Cardiac septum (tissue), 1 donor: ENCODE results near the gene SPACA7. TPM values are rescaled to one million over a fixed set of nuclear protein-coding genes. Genes with fewer than 3 reads are reported as not detected.

ENCODE experiments used
- DNase-seq: peaks from one replicate; pipeline ENCODE4 v3.0.0-alpha.2; 2020; ENCODE audit warnings: low spot score
- intact Hi-C: fragments of 100-400 bp; cut with DNase I; formaldehyde crosslinking; loops from one replicate; pipeline ENCODE4 v1.14.0; 2022
- total RNA-seq: library from RNA; stranded (reverse); fragmentation: NEBNext Ultra II Directional; extraction: Animal tissue kit (Norgen Biotek cat#: 25700); gene quantifications from one replicate; pipeline ENCODE4 v1.2.1, GENCODE V29; 2021
- donor health status: DM: no; HTN: no; CAD: no.

Gene SPACA7
- total RNA-seq, 1 donor from 2014 or later, result not detected

- intact Hi-C loops, result loop anchor here (2.0 to 10.0 kb wide), 2 partner anchors 160 to 972 kb away; no protein-coding TSS in a partner anchor
- DNase-seq, result peak; percentile 67
Observed at GRCh38 chr13:112444416-112445399, 68.6 kb downstream of the SPACA7 start.

- intact Hi-C loops, result loop anchor here (2.0 to 10.0 kb wide), 2 partner anchors 159 to 973 kb away; no protein-coding TSS in a partner anchor
- peak; percentile 47 for DNase-seq
Observed at GRCh38 chr13:112445411-112446271, 69.5 kb downstream of the SPACA7 start.

GRCh38 chr13:112446347-112446861 lies 70.2 kb downstream of the SPACA7 start:
- DNase-seq, result peak; percentile 56
- intact Hi-C loops, result loop anchor here (10.0 kb wide), 1 partner anchor 158 kb away; no protein-coding TSS in a partner anchor

DNA sequence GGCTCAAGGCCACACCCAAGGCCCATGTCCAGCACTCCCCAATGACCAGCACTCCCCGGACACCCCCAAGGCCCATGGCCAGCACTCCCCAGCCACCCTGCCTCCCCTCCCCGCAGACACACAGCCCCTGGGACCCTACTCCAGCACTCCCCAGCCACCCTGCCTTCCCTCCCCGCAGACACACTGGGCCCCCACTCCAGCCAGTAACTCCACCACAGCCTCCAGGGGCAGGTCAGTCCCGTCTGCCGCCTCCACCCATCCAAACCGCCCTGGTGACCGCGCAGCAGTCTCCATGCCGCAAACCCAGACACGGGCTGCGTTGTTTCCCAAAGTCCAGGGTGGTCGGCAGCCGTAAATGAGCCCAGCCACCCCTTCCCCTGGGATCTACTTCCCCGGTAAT lies 70.7 kb downstream of the SPACA7 start:
- intact Hi-C loops, result loop anchor here (10.0 kb wide), 1 partner anchor 158 kb away; no protein-coding TSS in a partner anchor
- DNase-seq, result peak; percentile 66

DNA sequence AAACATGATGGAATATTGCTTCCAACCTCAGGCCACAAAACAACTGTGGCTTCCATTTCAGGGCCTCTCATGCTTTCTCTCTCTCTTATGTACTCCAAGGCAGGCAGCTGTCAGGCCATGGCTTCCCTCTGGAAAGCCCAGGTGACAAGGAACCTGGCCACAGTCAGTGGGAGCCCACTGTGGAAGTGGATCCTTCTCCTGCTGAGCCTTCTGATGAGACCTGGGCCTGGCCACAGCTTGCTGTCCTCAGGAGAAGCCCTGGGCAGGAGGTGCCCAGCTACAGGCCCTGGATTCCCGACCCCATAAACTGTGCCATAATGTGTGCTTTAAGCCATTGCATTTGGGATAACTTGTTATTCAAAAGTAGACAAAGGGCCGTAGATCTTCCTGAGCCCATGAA lies 71.2 kb downstream of the SPACA7 start:
- intact Hi-C loops, result loop anchor here (10.0 kb wide), 1 partner anchor 157 kb away; no protein-coding TSS in a partner anchor
- peak; percentile 65 for DNase-seq

- DNase-seq, result peak; percentile 60
- intact Hi-C loops, result loop anchor here (10.0 kb wide), 1 partner anchor 157 kb away; no protein-coding TSS in a partner anchor
Observed at GRCh38 chr13:112447761-112448603, 71.8 kb downstream of the SPACA7 start.

DNA sequence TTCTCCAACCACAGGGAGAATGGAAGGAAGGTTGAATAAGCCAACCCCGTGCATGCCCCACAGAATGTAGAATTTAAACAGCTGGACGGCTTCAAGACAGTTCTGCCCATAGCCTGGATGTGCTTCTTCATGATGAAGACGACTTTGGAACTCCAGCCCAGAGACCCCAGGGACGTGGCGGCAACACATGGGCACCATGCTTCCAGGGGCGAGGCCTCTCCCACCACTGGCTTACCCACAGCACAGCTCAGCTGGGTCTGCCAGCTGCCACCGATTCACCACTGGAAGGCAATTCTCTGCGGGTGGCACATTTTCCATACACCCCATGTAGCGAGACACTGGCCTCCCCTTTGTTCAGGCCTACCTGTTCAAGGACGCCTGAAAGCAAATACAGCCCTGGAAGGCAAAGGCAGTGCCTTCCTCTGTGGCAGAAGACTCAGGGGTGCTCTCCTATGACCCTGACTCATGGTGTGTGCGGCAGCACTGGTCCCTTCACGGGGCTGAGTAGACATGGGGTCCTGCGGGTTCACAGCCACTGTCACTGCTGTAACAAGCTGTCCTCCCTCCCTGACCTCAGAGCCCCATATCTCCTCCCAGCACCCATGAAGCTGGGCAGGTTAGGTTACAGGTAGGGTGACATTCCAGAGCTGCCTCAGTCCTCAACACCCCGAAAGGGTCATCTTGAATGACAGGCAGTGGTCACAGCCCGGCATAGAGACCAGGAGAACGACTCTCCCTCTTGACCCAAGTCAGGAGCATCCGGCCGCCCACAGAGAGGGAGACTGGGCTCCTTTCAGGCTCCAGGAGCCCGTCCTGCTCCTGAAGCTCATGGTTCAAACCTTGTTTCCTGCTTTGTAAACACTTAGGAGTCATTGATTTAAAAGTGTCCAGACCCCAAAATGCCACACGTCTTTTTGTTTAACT lies 72.7 kb downstream of the SPACA7 start:
- intact Hi-C loops, result loop anchor here (10.0 kb wide), 1 partner anchor 156 kb away; no protein-coding TSS in a partner anchor

DNA sequence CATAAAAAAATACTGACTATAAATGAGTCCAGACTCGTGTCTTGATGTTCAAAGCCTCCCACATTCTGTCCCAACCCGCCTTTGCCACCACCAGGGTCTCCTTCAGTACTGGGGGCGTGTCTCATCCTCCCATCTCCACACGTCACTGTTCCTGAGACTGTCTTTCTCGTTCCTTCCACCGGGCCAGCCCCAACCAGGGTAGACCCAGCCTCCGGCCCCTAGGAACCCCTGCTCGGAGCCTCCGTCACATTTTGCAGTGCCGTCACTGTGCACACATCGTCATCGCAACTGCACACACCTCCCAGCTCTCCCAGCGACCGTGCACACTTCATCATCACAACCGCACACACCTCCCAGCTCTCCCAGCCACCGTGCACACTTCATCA lies 73.4 kb downstream of the SPACA7 start:
- DNase-seq, result peak; percentile 43
- intact Hi-C loops, result loop anchor here (10.0 kb wide), 1 partner anchor 155 kb away; no protein-coding TSS in a partner anchor

More for the DNA sequence above, 72.7 kb downstream of the SPACA7 start:
- peak; percentile 49 for DNase-seq

- intact Hi-C loops, result no loop called here
- peak; percentile 54 for DNase-seq
Observed at GRCh38 chr13:112450118-112450903, 74.2 kb downstream of the SPACA7 start.

DNA sequence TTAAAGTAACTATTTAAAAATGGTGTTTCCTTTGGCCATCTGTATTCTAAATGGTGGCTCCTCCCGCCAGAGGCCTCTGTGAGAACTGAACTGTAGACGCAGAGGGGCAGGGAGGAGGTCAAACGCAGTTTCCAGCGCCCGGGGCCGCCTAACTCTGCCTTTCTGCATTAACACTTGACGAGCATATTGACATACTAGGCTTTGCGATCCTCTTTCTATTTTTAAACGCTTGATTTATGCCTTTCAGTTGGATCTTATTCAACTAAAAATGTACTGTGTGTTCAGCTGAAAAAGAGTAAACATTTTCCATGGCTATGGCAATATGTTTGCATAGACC lies 74.7 kb downstream of the SPACA7 start:
- DNase-seq, result no peak
- intact Hi-C loops, result no loop called here

- peak; percentile 68 for DNase-seq
- intact Hi-C loops, result no loop called here
Observed at GRCh38 chr13:112451512-112452379, 75.6 kb downstream of the SPACA7 start.

GRCh38 chr13:112452380-112453206 lies 76.4 kb downstream of the SPACA7 start:
- DNase-seq, result peak; percentile 59
- intact Hi-C loops, result no loop called here

DNA sequence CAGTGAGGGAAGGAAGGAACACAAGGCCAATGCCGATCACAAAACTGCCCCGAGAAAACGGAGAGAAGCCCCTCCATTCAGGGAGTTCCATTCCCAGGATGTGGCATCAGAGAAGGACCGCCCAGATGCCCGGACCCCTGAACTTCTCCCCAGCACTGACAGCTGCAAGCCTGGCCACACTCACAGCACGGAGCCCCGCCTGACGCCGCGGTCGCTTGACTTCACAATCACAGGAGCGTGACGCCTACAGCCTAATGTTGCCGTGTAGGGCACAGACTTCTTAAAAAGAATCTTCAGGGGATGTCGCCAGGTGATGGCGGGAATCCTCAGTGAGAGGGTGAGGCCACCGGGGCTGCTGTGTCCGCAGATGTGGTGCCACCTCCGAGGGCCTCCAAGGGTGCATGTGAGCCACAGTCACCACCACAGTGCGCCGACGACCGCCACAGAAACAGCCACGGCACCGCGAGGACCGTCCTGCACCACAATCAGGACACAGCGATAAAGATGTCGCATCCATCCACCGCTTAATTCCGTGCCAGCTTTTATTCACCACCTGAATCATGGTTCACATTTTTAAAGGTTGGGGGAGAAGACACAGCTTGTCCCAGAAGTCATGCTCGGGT lies 77.2 kb downstream of the SPACA7 start:
- intact Hi-C loops, result no loop called here
- DNase-seq, result peak; percentile 59

DNA sequence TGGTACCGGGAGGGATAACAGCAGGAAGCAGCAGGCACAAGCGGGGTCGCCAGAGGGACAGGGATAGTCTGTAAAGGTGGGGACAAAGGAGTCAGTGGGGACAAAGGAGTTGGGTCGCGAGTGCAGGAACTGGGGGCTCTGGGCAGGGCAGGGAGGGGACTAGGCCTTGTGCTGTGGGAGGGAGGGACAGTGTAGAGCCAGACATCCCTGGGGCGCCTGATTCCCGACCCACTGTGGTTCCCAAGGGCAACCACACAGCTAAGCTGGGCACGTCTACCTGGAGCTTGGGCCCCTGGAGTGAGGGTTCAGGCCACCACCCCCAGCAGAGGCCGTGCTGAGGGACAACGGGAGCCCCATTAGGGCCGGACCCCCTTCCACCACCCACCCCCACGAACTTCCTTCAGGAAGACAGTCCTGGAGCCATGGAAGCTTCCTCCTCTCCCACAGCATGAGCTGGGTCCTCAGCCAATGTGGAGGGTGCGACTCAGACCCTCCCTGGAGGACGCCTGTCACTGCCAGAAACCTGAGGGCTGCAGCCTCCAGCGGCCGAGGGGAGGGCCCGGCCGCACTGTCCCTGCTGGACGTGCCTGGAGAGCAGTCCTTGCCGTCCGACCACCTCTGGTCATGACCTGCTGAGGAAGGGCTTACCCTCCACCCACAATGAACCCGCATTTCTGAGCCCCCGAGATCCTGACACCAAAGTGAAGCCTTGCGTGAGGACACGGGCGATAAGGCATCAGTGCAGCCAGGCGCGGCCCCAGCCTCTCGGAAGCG lies 77.9 kb downstream of the SPACA7 start:
- intact Hi-C loops, result no loop called here
- peak; percentile 39 for DNase-seq
